GM18505 (cell line): ENCODE measurements around the gene PHF23.

Source experiments
- ATAC-seq: cut with Tn5 transposase; IDR thresholded peaks from one replicate; pipeline ENCODE4 v1.9.1; 2021; ENCODE audit not compliant: unreplicated experiment
- POLR2A ChIP-seq: IDR thresholded peaks from 4 replicates; pipeline ENCODE4 v1.6.1; 2011; ENCODE audit warnings: borderline replicate concordance; ENCODE audit not compliant: insufficient read depth, insufficient read length; ENCODE audit errors: extremely low read depth

The PHF23 gene

DNA sequence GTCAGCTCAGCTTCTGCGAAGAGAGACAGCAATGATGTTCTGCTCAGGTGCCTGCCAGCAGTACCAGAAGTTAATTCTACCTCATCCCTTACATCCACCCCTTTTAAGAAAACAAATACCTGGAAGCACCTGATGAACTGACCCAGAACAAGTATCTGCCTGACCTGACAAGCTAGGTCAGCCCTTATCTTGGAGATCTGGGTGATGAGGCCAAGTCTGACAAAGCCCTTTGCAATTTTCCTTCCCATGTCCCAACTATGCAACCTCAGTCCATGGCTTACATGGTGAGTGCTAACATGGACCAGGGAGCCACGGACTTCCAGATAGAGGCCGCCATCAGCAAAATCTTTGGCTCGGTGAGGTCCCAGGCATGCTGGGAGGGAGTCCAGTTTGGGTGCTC lies 15.9 kb downstream of the PHF23 start:
- ATAC-seq: no peak
- TF ChIP-seq POLR2A: no peak

GRCh38 chr17:7222972-7223292 lies 16.3 kb downstream of the PHF23 start:
- TF ChIP-seq POLR2A: no peak

GRCh38 chr17:7222093-7222971 lies 16.9 kb downstream of the PHF23 start:
- TF ChIP-seq POLR2A: peak; percentile 13
- ATAC-seq: no peak

More at GRCh38 chr17:7222972-7223292, 16.3 kb downstream of the PHF23 start:
- ATAC-seq: no peak

DNA sequence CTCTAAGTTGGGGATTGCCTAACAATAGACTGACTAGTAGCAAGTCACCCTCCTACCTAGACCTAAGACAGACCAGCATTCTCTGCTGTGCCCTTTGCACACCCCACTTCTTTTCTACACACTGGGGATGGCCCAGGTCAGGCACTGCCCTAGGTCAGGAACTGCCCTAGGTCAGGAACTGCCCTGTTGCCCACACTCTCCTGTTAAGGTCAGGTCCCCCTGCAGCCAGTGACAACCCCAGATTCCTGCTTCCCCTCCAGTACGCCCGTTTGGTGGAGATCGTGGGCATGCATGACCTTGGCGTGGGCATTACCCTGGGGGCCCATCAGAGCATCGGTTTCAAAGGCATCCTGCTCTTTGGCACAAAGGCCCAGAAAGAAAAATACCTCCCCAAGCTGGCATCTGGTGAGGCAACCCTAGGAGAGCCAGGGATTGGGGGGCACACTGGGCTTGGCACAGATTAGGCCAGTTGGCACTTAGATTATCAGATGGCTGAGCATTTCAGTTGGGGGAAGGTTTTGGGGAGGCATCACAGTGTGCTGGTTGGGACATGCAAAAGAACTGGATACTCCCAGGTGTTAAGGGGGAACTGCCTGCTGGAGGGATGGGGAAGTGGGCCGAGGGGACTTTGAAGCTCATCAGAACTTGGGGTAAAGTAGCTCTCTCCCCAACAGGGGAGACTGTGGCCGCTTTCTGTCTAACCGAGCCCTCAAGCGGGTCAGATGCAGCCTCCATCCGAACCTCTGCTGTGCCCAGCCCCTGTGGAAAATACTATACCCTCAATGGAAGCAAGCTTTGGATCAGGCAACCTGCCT lies 17.8 kb downstream of the PHF23 start:
- ATAC-seq: no peak
- TF ChIP-seq POLR2A: peak; percentile 17

DNA sequence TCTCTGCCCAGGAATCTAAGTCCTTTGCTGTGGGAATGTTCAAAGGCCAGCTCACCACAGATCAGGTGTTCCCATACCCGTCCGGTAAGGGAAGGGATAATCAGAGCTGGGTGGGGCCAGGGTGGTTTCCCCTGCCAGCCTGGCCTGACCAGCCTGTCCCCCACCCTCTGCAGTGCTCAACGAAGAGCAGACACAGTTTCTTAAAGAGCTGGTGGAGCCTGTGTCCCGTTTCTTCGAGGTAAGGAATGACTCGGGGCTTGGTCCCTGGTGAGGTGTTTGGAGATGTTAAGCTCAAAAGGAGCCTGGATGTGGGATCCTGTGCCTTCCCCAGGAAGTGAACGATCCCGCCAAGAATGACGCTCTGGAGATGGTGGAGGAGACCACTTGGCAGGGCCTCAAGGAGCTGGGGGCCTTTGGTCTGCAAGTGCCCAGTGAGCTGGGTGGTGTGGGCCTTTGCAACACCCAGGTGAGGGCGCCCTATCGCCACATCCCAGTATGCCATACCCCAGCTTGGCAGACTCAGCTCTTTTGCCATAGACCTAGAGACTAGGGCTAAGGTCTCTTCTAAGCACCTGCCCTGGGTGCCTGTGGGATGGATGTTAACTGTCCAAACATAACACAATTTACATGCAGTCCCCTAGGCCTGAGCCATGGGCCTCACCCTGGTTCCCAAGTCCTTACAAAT lies 18.5 kb downstream of the PHF23 start:
- ATAC-seq: no peak
- peak; percentile 15 for TF ChIP-seq POLR2A

DNA sequence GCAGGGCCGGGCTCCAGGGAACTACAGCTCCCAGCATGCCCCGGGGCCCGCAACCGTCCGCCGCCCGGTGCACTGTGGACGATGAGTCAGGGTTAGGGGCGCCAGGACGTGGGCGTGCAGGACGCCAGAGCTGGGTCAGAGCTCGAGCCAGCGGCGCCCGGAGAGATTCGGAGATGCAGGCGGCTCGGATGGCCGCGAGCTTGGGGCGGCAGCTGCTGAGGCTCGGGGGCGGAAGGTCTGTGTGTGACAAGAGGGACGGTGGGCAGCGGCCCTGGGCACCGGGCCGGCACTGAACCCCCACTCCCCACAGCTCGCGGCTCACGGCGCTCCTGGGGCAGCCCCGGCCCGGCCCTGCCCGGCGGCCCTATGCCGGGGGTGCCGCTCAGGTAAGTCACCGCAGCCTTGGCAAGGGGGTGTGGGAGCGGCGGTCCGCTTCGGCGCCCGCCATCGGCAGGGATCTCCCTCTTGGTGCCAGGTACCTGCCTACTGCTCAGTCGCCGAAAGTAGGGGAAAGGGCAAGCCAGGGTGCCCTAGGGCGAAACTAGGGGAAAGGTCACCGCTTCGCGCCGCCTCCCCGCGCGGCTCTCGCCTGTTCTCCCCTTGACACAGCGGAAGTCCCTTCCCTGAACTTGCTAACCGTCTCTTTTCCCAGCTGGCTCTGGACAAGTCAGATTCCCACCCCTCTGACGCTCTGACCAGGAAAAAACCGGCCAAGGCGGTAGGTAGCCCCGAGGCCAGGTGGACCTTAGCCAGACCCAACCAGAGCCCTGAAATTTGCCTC lies 19.3 kb downstream of the PHF23 start, which contains the start of the genes ACADVL and DLG4:
Gene ACADVL, plus strand, starts transcription at position 127 of the 781 bp plus-strand sequence. Its CDS starts 47 bp downstream, at position 174.
Gene DLG4, minus strand, starts transcription at position 25 of the 781 bp plus-strand sequence.
- peak; percentile 68 for TF ChIP-seq POLR2A
- no peak for ATAC-seq

DNA sequence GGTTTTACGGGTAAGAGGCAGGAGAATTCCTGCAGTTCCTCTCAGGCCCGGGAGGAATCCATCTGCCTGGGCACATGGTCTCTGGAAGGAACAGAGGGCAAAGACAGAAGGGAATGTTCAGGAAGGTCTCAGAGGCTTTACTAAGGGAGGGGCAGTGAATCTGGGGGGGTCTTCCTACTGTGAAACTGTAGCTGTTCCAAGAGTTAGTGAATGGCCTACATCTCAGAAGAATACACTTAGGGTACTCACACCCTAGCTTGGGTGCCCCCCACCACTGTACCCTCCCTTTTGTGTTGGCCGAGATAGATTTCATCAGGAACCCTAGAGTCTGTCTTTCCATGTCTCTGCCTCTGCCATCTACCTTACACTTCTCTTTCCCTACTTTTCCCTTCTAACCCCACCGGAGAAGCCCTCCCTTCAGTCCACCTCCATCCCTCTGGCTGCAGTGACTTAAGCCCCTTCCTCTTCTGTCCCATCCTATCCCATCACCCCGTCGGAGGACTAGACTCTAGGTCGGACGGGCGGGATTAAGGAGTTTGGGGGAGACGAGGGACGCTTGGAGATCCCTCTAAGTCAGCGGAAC lies 19.9 kb downstream of the PHF23 start:
- ATAC-seq: no peak
- no peak for TF ChIP-seq POLR2A

GRCh38 chr17:7218758-7219157 lies 20.5 kb downstream of the PHF23 start:
- no peak for ATAC-seq
- TF ChIP-seq POLR2A: no peak

GRCh38 chr17:7218166-7218565 lies 21.1 kb downstream of the PHF23 start:
- TF ChIP-seq POLR2A: no peak
- ATAC-seq: no peak

DNA sequence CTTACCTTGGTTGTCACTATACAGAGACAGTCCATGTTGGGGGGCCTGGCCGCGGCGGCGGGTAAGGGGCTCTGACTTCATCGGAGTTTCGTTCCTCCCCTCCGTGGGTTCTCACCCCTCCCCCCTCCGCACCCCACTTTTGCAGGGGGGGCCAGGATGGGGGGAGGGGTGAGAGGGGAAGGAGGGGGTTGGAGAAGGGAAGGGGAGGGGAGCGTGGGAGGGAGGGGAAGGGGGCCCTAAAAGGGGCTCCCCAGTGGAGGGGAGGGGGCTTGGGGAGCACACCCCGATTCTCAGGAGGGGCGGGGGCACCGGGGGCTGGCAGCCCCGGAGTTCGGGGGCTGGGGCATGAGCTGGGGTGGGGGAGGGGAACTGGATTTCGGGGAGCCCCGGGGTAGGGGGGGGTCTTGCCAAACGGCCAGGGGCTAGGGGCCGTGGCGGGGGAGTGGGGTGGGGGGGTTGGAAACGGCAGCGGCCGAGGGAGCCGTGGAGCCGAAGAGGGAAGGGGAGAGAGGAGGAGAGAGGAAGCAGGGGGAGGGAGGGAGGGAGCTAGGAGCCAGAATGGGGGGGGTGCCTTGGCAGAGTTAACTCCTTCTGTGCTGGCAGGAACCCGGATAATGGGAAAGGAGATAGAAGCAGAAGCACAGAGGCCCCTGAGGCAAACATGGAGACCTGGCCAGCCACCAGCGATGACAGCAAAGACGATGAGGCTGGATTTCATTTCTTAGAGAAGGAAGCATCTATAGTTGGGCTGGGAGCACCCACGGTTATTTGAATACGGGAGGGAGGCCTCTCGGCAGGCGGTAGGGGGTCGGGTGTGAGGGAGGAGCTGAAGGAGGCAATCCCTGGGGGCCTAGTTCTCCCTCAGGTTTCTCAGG lies 21.9 kb downstream of the PHF23 start:
- no peak for TF ChIP-seq POLR2A
- no peak for ATAC-seq
